K562 (cell line): ENCODE measurements around the gene WDR13. TPM values are rescaled to one million over a fixed set of nuclear protein-coding genes. Genes with fewer than 3 reads are reported as not detected.

Source experiments
- ATF1 ChIP-seq, 2 experiments: fragments of 450-650 bp in 1 of 2; IDR thresholded peaks; 2 replicates each; pipeline ENCODE4 v1.6.1; 2016; ENCODE audit warnings: missing compliant biosample characterization in 1 of 2, missing genetic modification characterization in 1 of 2
- CREB3 ChIP-seq: fragments of 450-650 bp; conservative IDR thresholded peaks from 2 replicates; pipeline ENCODE4 v1.6.1; 2016; ENCODE audit warnings: missing genetic modification characterization, low read depth, mild to moderate bottlenecking, missing compliant biosample characterization, moderate library complexity
- ESRRA ChIP-seq: fragments of 450-650 bp; IDR thresholded peaks from 2 replicates; pipeline ENCODE4 v1.6.1; 2014; ENCODE audit warnings: low read depth, mild to moderate bottlenecking, moderate library complexity, borderline replicate concordance
- ETS1 ChIP-seq: conservative IDR thresholded peaks from 2 replicates; pipeline ENCODE4 v1.6.1; 2011; ENCODE audit warnings: low read depth, mild to moderate bottlenecking, low read length; ENCODE audit not compliant: control insufficient read depth
- HOXB6 ChIP-seq: fragments of 250-450 bp; sonication (Bioruptor Pico); IDR thresholded peaks from 2 replicates; pipeline ENCODE4 v1.5.1; 2022; ENCODE audit warnings: mild to moderate bottlenecking, borderline replicate concordance
- IRF1 ChIP-seq: sonication (generic); formaldehyde crosslinking; IDR thresholded peaks from 2 replicates; pipeline ENCODE4 v1.8.0; 2022; ENCODE audit warnings: missing genetic modification reagents, mild to moderate bottlenecking, borderline replicate concordance
- KLF10 ChIP-seq: fragments of 250-450 bp; sonication (Bioruptor Pico); IDR thresholded peaks from 2 replicates; pipeline ENCODE4 v1.6.1; 2021; ENCODE audit warnings: matching md5 sums
- NR4A1 ChIP-seq, 2 experiments: fragments of 250-450 bp in 1 of 2; fragments of 450-650 bp in 1 of 2; sonication (Bioruptor Pico) in 1 of 2; IDR thresholded peaks; 2 replicates each; pipeline versions ENCODE4 v1.4.0 to v1.6.1; 2016 to 2020; ENCODE audit warnings: mild to moderate bottlenecking in 2 of 2, missing compliant biosample characterization in 1 of 2, missing genetic modification characterization in 1 of 2, moderate library complexity in 1 of 2
- PATZ1 ChIP-seq: fragments of 250-450 bp; sonication (Bioruptor Pico); IDR thresholded peaks from 2 replicates; pipeline ENCODE4 v1.5.0; 2020; ENCODE audit warnings: mild to moderate bottlenecking, borderline replicate concordance
- POU5F1 ChIP-seq: fragments of 150-350 bp; IDR thresholded peaks from 2 replicates; pipeline ENCODE4 v1.6.1; 2014; ENCODE audit warnings: borderline replicate concordance, low read length, low read depth, mild to moderate bottlenecking; ENCODE audit not compliant: partially characterized antibody
- STAT6 ChIP-seq: sonication (generic); formaldehyde crosslinking; IDR thresholded peaks from 2 replicates; pipeline ENCODE4 v1.8.1; 2023; ENCODE audit warnings: mild to moderate bottlenecking, missing genetic modification reagents
- THAP7 ChIP-seq: fragments of 250-450 bp; sonication (Bioruptor Pico); IDR thresholded peaks from 2 replicates; pipeline ENCODE4 v1.5.0; 2021
- ZBTB34 ChIP-seq: fragments of 250-450 bp; sonication (Bioruptor Pico); IDR thresholded peaks from 2 replicates; pipeline ENCODE4 v1.8.0; 2021; ENCODE audit warnings: mild to moderate bottlenecking, moderate library complexity
- ZNF668 ChIP-seq: fragments of 250-450 bp; sonication (Bioruptor Pico); IDR thresholded peaks from 2 replicates; pipeline ENCODE4 v1.8.0; 2022; ENCODE audit warnings: mild to moderate bottlenecking, inconsistent platforms
- ZNF76 ChIP-seq: fragments of 250-450 bp; sonication (Bioruptor Pico); IDR thresholded peaks from 2 replicates; pipeline ENCODE4 v1.4.0; 2020; ENCODE audit warnings: mild to moderate bottlenecking, moderate library complexity, borderline replicate concordance
- ZNF830 ChIP-seq: fragments of 250-450 bp; sonication (Bioruptor Pico); IDR thresholded peaks from 2 replicates; pipeline ENCODE4 v1.5.0; 2021; ENCODE audit warnings: mild to moderate bottlenecking
- polyA plus RNA-seq, 8 experiments: library from polyadenylated mRNA; depleted of rRNA in 4 of 8; stranded (reverse) in 5 of 8; unstranded in 3 of 8; fragments of >200 nt; fragmentation: Nextera tagmentation in 2 of 8; fragmentation: Illumina TruSeq in 1 of 8; extraction: Ambion mirVana in 2 of 8; extraction: Trizol in 1 of 8; gene quantifications; 2 replicates each; pipeline versions ENCODE4 v1.2.1 to v1.2.3, GENCODE V29; 2011 to 2014; ENCODE audit warnings: inconsistent platforms in 1 of 8, missing spikeins in 1 of 8
- total RNA-seq, 7 experiments: library from RNA; depleted of rRNA in 6 of 7; stranded (reverse); fragments of >200 nt in 6 of 7; fragmentation: Illumina TruSeq in 2 of 7; extraction: Trizol in 2 of 7; gene quantifications; 2 replicates each; pipeline versions ENCODE4 v1.2.1 to v1.2.3, GENCODE V29; 2011 to 2021; ENCODE audit warnings: low replicate concordance in 1 of 7

WDR13 gene
- total and polyA plus RNA-seq, 9 of the 15 experiments (the other 6 are each of a cell fraction or from before 2014, with no cell fraction given): 7.4 to 70.5 (median 31.4) TPM

- TF ChIP-seq NR4A1 (CRISPR knock-in tag; IDR thresholded peaks at IDR 0.05) (no peak), NR4A1 (tag; IDR thresholded peaks at IDR 0.05) (no peak), ETS1 (no peak), ESRRA (peak; percentile 80), ZBTB34 (CRISPR knock-in tag) (no peak), ATF1 (CRISPR knock-in tag; IDR thresholded peaks at IDR 0.05) (no peak), ATF1 (tag; IDR thresholded peaks at IDR 0.05) (peak; percentile 98), PATZ1 (CRISPR knock-in tag) (no peak), STAT6 (no peak), IRF1 (CRISPR knock-in tag) (no peak), THAP7 (CRISPR knock-in tag) (no peak), ZNF76 (CRISPR knock-in tag) (no peak), KLF10 (CRISPR knock-in tag) (no peak), HOXB6 (CRISPR knock-in tag) (no peak), CREB3 (tag) (no peak), ZNF668 (no peak), POU5F1 (no peak), ZNF830 (no peak)
These were observed 23.5 kb upstream of the WDR13 start (continued) for GRCh38 chrX:48573690-48574269.
